Measurements from ENCODE around the gene EPHB1.
"Not testable (repeated sequence)": the region's sequence is repeated elsewhere in the genome, so short reads cannot be mapped to it uniquely, and the experiment has no call there.

Gene EPHB1

DNA sequence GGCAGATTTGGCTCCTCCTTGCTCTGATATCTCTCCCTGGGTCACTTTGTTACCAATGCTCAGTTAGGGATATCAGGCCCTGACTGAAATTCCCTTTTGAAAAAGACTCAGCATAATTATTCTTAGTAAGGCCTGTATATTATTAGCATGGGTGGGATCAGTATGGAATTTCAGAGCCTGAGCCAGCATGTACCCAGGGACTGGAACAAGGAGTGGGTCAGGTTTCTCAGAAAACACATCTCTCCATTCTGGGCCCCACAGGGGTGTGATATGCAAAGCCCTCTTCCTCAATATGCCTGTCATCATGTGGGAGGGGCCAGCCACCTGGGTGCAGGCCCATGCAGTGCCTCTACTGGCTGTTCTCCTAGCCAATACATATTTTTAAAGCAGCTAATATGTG lies 423.2 kb downstream of the EPHB1 start:
- DNase-seq: no peak

DNA sequence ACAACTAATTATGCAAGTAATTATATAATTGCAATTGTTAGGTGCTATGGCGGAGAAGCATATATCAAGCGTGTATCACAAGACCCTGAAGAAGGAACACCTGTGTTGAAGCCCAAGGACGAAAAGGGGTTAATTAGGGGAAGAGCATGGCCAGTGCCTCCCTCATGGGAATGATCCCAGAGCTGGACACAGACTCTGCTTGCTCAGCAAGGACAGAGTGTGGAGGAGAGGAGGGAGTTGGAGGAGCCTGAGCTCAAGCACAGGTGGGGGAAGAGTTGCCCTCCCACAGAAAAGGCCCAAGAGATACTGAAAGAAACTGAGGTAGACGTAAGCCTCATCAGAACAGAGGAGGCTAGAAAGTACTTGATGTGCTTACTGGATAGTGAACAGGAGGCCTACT lies 423.7 kb downstream of the EPHB1 start:
- no peak for DNase-seq

DNA sequence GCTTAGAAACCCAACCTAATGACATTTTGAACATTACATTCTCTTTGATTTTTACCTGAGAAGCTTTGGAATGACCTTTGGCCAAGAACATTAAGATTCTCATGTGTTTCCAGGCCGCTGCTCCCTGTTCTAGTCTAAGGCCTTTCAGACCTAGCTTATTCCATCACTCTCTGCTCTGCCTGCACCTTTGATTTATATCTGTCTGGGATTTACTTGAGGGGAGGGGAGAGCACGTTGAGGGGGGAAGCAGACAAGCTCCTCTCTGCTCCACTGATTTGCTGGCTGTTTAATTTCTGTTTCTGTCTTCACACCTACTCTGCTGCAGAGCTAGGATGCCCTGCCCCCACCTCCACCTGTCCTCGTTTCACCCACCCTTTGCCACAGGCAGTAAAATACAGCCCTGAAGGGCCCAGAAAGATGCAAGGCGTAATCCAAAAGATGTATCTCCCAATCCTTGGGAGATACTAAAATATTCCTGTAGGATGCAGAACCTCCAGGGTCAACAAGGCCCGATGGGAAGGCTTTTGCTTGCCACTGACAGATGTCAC lies 429.8 kb downstream of the EPHB1 start:
- no peak for DNase-seq

DNA sequence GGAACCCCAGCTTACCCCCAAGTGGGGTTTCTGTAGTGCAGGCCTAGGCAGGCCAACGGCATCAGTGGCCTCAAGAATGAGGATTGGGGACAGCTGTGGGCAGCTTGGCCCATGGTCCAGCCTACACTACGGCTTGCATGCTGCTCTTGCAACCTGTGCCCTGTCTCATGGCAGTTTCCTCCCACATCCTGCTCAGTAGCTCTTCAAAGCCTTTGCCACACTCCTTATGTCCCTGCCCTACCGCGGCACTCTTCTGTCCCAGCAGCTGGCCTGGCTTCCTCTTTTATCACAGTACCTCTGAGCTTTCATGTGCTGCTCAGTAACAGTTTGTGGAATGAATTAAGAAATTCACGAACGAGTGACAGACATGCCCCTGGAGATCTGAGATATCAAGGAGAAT lies 431.0 kb downstream of the EPHB1 start:
- no peak for DNase-seq

DNA sequence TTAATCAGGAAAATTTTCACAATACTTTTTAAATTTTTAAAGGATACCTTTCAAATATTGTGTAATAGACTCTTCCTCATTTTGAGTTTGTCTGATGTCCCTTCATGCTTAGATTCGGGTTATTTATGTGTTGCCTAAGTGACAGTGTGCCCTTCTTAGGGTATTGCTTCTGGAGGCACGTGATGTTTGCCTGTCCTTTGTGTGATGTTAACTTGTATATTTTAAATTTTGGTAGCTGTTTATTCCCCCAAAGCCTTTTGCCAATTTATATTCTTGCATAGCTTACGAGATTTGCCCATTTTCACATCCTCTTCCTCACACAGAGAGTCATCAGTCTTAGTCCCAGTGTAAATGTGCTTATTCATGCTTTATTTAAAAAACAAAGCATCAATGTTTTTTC lies 433.1 kb downstream of the EPHB1 start:
- no peak for DNase-seq

DNA sequence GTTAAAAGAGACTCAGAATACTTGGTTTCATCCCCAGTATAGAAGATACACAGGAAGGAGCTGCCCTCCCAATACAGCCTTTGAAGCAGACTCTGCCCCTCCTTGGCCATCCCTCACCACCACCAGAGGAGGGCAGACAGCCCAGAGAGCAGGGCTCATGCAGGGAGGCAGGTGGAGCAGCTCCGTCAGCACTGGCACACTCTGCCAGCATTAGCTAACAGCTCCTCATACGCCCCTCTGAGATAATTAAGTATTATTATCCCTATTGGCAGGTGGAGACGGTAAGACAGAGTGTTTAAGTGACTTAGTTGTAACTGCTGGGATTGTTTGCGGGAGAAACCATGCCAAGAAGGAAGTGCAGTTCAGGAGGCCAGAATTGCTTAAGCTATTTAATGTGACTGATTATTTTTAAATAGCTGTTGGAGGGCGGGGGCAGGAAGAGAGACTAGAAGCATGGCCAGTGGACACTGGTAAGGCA lies 434.0 kb downstream of the EPHB1 start:
- no peak for DNase-seq

DNA sequence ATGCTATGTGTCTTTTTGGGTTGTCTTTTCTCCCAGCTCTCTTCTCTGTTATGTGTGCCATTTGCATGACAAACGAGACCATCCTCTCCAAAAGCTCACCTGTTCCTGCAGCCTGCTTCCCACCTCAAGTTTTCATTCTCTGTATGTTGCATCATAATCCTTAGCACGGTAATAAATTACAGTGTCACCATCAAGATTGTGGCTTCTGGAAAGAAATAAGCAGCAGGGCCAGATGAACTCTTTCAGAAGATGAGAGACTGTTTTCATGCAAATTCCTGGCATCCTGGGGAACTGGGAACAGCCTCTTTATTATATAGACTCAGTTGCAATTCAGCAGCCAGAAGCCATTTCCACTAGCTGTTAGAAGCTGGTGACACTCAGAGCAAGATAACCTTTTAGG lies 436.7 kb downstream of the EPHB1 start:
- DNase-seq: no peak

DNA sequence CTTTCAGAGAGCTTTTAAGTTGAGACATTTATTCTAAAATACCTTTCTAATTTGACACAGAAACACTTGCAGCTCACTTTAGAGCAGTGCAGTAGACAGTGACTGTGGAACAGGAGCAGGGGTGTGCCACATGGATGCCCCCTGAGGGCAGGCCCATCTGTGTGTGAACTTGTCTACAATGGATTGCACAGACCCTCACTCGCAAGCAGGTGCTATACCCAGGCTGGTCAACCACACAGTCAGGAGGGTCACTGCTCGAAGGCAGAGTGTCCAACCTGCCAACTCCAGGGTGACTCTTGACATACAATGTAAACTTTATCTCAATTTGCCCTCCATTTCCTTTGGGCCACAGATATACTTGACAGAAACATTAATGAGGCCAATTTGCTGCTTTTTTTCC lies 437.2 kb downstream of the EPHB1 start:
- DNase-seq: no peak

DNA sequence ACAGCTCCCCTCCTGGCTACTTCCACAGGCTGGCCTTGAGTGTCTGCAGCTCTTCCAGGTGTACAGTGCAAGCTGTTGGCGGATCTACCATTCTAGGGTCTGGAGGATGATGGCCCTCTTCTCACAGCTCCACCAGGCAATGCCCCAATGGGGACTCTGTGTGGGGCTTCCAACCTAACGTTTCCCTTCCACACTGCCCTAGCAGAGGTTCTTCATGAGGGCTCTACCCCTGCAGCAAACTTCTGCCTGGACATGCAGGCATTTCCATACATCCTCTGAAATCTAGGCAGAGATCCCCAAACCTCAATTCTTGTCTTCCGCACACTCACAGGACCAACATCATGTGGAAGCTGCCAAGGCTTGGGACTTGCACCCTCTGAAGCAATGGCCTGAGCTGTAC lies 438.4 kb downstream of the EPHB1 start:
- DNase-seq: not testable (repeated sequence)

DNA sequence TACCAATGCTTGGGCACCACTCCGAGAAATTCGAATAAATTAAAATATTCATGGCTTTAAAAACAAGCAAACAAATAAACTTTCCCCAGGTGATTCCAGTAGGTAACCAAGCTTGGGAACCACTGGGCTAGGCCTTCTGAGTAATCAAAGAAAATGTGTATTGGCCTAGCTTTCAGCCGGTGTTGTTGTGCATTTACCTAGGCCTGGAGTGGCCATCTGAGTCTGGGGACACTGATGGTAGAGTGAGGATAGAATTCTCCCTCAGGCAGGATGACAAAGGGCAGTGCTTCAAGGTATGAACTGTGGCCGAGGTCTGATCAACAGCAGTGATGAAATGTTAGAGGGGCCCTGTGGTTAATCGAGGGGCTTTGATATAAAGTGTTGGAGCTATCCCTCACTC lies 440.5 kb downstream of the EPHB1 start:
- DNase-seq: no peak

DNA sequence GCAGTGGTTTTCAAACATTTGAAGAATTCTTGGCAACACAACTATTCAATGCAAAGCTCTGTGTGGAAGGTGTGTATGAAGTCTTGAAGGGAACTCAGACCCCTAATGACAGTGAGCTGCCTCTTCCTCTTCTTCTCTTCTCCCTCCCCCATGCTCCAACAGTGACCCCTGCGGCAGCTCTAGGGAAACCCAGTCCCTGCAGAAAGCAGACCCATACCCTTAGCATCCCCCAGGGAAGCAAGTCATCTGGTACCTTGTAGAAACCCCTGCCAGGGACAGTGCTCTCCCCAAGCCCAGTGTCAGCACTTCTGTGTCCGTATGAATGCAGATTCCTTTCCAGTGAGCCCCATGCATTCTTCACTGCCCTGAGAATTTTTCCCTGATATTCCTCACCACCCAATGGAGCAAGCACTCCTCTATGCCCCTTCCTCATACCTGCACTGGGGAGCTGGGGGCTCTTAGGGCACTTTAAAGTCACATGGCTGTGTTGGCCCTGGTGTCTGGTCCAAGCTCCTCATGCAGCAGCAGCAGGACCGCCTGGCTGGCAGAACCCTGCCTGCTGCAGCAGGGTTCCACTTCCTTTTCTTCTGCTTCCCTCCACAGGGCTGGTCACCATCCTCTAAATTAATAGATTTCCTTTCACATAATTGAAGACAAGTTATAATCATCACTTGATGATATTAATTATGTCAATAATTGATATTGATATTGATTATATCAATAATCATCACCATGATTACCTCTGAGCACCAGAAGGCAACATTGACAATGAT lies 442.5 kb downstream of the EPHB1 start:
- DNase-seq: no peak

DNA sequence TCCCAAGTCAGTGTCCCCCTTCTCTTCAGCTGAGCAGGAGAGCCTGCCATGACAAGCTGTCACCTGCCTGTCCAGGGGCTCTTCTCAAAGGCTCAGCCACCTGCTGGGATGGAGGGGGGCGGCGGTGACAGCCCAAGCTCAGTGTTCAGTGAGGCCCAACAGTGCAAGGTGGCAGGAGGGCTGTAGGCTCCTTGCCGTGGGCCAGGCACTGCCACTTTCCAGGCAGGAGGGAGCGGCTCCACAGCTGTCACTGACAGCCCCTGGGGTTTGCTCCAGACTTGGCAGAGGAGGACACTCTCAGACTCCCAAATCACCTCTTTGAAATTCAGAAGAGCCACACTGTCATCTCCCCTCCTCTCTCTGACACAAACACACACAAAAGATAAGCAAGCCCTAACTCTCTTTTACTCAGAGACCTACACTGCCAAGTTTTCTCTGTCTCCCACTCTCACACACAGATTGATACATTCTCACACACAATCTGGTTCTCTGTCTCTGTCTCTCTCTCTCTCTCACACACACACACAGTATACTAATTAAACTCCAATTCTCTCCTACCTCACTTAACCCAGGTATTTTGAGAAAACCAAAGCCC lies 443.3 kb downstream of the EPHB1 start:
- DNase-seq: no peak

DNA sequence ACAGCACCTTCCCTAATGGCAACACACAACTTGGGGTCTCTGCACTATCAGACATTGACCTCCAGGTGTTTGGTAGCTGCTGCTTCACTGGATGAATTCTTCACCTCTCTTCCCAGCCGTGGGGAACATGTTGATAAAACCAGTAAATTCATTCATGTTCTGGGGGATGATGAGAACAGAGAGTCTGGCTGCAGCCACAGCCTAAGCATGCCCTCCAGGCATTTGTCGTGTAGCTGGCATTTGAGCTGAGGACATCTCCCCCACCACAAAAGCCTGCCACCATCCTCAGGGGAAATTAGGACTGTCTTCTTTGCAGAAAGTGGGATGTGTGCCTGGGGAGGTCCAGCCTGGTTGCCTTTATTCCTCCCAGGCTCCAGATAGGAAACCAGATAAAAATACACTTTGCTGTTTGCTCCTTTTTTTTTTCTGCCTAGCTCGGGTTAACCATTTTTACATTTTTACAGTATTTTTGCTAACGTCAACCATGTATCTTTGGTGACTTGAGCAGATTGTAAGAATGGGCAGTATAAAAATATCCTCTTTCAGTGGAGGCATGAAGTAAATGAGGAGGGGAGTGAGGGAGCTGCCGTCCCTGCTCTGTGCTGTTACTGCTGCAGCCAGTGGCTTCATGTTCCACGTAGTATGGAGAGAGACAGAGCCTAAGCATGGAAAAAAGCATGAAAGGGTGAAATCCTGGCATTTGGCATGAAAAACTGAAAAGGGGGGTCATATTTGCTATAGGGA lies 444.0 kb downstream of the EPHB1 start:
- DNase-seq: no peak

DNA sequence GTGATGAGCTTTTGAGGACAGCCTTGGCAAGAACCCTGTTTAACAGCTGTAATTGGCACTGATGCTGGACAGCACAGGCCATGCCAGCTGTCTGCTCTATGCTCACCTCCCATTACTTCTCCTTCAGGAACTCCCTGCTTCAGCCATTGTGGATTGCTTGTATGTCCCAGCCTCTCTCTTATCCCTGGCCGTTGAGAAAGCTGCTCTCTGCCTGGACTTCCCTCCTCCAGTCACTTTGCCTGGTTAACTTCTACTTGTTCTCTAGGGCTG lies 444.5 kb downstream of the EPHB1 start:
- DNase-seq: no peak

DNA sequence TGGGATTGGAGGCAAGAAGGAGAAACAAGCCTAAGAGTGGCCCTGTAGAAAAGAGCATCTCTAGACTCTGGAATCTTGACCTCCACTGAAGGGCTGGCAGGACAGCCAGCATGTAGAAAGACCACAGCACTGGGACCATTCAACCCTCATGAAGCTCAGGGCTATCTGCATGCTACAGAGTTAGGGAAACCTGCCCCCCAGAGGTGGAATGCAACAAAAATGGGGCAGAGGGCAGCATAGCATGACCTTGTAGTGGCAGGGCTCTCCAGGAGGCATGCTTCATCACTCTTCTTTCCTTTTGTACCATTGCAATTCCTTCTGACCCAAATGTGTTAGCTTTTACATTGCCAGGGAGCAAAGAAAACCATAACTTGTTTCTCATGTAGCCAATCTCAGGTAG lies 445.4 kb downstream of the EPHB1 start:
- no peak for DNase-seq

DNA sequence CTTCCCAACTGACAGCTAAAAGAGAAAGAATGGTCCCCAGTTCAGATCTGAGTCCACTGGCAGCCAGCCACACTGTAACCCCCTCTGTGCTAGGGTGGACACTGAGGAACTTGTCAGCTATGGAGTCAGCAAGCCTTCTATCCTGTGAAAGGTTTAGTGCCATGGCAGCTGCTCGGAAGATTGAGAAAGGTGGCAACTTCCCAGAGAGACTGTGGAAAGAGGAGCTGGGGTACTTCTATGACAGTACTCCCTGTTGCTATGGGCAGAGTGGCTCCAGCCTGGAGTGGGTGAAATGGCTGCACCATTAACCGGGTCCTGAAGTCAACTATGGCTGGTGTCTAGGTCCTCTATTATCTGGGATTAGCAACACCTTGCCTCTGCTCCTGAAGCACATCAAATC lies 447.2 kb downstream of the EPHB1 start:
- DNase-seq: no peak

DNA sequence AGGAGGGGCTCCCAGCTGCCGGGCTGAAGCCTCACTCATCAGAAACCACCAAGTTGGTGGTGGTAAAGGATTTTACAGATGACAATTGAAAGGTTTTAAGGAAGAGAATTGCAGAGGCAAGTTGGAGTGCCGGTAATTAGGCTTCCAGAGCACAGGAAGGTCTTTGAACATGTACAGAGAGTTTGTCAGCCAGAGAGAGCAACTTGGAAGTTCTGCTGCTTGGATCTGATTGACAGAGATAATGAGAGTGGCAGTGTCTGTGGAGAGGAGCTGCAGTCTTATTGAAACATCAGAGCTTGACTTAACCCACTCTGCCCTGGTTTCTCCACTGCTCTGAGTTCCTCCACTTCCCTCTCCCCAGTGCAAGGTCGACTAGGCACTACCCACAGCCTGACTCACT lies 448.6 kb downstream of the EPHB1 start:
- no peak for DNase-seq

DNA sequence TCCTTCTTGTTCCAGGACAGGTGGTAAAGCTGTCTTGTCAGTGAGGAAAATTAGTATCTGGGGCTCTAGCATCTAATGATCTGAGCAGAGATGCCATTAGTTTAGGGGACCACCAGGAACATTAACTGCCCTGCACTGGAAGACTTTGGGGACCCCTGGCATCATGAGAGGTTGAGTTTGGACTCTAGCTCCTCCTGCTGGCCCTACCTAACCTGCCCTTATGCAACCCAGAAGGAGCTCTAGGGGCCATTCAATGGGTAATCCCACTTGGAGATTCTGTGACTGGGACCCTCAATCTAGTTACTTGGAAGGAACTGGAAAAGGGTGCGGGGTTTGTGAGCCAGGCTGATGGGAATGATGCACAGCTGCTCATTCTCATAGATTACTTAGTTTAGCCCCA lies 451.0 kb downstream of the EPHB1 start:
- no peak for DNase-seq

DNA sequence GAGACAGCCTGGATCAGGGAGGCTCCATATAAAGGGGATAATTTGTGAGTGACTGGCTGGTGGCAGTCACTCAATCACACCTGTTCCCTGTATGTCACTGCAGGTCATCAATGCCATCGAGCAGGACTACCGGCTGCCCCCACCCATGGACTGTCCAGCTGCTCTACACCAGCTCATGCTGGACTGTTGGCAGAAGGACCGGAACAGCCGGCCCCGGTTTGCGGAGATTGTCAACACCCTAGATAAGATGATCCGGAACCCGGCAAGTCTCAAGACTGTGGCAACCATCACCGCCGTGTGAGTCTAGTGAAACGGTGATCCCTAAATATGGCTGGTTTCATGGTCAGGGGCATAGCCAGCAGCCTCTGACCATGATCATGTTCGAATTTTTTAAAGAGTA lies 453.2 kb downstream of the EPHB1 start:
- DNase-seq: no peak

DNA sequence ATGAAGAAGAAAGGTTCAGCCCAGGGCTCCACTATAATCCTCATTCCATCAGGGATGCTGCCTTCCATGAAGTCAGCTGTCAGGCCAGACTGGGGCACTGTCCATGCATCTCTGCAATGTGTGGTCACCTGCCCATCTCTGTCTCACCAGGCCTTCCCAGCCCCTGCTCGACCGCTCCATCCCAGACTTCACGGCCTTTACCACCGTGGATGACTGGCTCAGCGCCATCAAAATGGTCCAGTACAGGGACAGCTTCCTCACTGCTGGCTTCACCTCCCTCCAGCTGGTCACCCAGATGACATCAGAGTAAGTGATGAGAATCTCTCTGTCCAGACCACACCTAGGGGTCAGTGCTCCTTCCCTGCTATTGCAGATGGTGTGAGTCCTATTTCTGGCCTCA lies 454.1 kb downstream of the EPHB1 start:
- DNase-seq: no peak

DNA sequence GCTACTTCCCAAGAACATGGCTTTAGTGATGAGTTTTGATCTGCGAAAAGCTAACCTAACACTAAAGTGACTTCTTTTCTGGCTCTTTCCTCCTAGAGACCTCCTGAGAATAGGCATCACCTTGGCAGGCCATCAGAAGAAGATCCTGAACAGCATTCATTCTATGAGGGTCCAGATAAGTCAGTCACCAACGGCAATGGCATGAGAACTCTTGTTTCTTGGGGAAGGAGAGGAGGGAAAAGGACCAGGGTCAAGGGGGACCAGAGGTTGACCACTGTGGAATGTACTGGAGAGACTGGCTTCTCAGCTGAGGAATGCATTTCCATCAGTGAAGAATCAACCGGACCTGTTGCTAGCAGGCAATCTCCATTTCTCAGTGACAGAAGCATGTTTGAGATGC lies 463.9 kb downstream of the EPHB1 start:
- no peak for DNase-seq

DNA sequence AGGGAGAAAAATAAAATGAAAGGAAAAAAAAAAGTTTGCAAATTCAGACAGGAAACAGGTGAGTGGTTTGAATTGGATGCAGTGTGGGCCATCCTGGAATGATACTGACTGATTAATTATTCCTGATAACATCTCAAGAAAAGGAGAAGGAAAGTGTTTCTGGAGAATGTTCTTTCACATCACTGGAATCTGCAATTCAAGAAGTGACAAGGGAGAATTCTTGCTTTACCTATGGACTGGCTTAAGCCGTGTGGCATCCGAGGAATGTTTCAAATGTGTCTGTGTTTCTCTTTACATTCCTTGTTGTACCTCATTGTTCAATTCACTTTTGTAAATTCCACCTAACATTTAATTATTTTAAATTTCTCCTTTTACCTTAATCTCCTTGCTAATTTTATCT lies 465.0 kb downstream of the EPHB1 start:
- DNase-seq: no peak

DNA sequence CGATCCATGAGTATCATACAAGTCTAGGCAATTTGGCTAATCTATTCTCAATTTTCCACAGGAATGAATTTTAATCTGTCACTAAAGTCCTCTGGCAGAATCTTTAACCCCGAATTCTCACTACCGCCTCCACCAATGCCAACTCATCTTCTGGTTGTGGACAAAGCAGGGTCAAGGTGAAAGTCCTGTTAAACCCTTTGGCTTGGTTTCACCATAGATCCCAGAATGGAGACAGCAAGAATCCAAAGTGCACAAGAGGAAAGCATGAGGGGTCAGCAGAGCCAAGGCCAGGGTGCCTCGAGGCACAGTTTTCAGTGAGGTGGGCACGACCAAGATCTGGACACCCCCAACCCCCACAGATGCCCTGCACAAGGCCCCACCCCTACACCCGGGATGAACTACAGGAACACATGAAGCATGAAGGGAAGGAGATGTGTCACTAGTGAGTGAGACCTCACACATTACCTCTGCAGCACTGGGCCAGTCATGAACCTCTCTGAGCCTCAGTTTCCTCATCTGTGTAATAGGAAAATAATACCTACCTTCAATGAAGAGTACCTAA lies 466.2 kb downstream of the EPHB1 start:
- no peak for DNase-seq
